HUES64 (cell line): Measurements from ENCODE around the gene PACSIN3.
A peak's percentile ranks its signal among the peaks of the same experiment; 100 is the strongest.

Experiments used
- H3K27ac ChIP-seq: 2 replicates; pipeline ENCODE4 v1.7.0; 2013; ENCODE audit warnings: low read depth, low read length, inconsistent platforms
- H3K27me3 ChIP-seq: 2 replicates; pipeline ENCODE4 v1.6.1; 2013; ENCODE audit warnings: mild to moderate bottlenecking, low read length; ENCODE audit not compliant: insufficient read depth
- H3K36me3 ChIP-seq: 2 replicates; pipeline ENCODE4 v1.6.1; 2013; ENCODE audit warnings: mild to moderate bottlenecking, low read length; ENCODE audit not compliant: insufficient read depth
- H3K4me1 ChIP-seq: 2 replicates; pipeline ENCODE4 v1.6.1; 2013; ENCODE audit warnings: mild to moderate bottlenecking, low read length, moderate library complexity; ENCODE audit not compliant: insufficient read depth
- H3K4me3 ChIP-seq: 2 replicates; pipeline ENCODE4 v1.5.1; 2013; ENCODE audit warnings: mild to moderate bottlenecking, low read length, moderate library complexity
- H3K9ac ChIP-seq: 2 replicates; pipeline ENCODE4 v1.6.1; 2013; ENCODE audit warnings: mild to moderate bottlenecking, low read depth, low read length
- H3K9me3 ChIP-seq: 2 replicates; pipeline ENCODE4 v1.6.1; 2013; ENCODE audit warnings: low read depth, low read length; ENCODE audit not compliant: insufficient read depth
- WGBS: fragments of 150-250, 120-280 bp; methylation state at CpG from one replicate; pipeline ENCODE4 v1.1.7; 2013; ENCODE audit warnings: missing lambda C conversion rate; 5-methylcytosine and 5-hydroxymethylcytosine counted together

The PACSIN3 gene

GRCh38 chr11:47162426-47162825, 23.8 kb downstream of the PACSIN3 start:
- no peaks in the 10 kb centered on the region for H3K9me3 ChIP-seq
- H3K9ac ChIP-seq, result no peak overlapping the region
- WGBS, result 84% methylated on average over 5 of the region's 5 CpGs
- H3K36me3 ChIP-seq, result peaks cover 41% of the 10 kb centered on the region
- no peak overlapping the region for H3K4me3 ChIP-seq
- H3K4me1 ChIP-seq, result no peaks in the 10 kb centered on the region
- no peaks in the 10 kb centered on the region for H3K27me3 ChIP-seq
- no peak overlapping the region for H3K27ac ChIP-seq

GRCh38 chr11:47161890-47162289, 24.3 kb downstream of the PACSIN3 start:
- H3K36me3 ChIP-seq, result peaks cover 36% of the 10 kb centered on the region
- H3K27ac ChIP-seq, result no peak overlapping the region
- no peaks in the 10 kb centered on the region for H3K4me1 ChIP-seq
- no peaks in the 10 kb centered on the region for H3K27me3 ChIP-seq
- H3K9ac ChIP-seq, result no peak overlapping the region
- H3K4me3 ChIP-seq, result no peak overlapping the region
- WGBS, result 88% methylated on average over 9 of the region's 9 CpGs
- H3K9me3 ChIP-seq, result no peaks in the 10 kb centered on the region

- Histone ChIP-seq H3K9me3 (no peaks in the 10 kb centered on the region), H3K27me3 (no peaks in the 10 kb centered on the region), H3K4me3 (no peak overlapping the region), H3K9ac (no peak overlapping the region), H3K4me1 (no peaks in the 10 kb centered on the region), H3K27ac (peak overlapping the region; percentile 37; the same call in 1 of the 2 replicates), H3K36me3 (peaks cover 30% of the 10 kb centered on the region)
- 63% methylated on average over 14 of the region's 14 CpGs for WGBS
These were observed 24.9 kb downstream of the PACSIN3 start for GRCh38 chr11:47161134-47161854.

- Histone ChIP-seq H3K27ac (no peak overlapping the region), H3K4me3 (no peak overlapping the region), H3K4me1 (no peaks in the 10 kb centered on the region), H3K27me3 (no peaks in the 10 kb centered on the region), H3K36me3 (peaks cover 24% of the 10 kb centered on the region), H3K9ac (no peak overlapping the region), H3K9me3 (no peaks in the 10 kb centered on the region)
- 95% methylated on average over 5 of the region's 5 CpGs for WGBS
These were observed 25.5 kb downstream of the PACSIN3 start for GRCh38 chr11:47160753-47161133.

- H3K9me3 ChIP-seq, result no peaks in the 10 kb centered on the region
- WGBS, result 95% methylated on average over 5 of the region's 5 CpGs
- no peaks in the 10 kb centered on the region for H3K36me3 ChIP-seq
- H3K27me3 ChIP-seq, result no peaks in the 10 kb centered on the region
- H3K9ac ChIP-seq, result no peak overlapping the region
- no peak overlapping the region for H3K4me3 ChIP-seq
- no peak overlapping the region for H3K27ac ChIP-seq
- H3K4me1 ChIP-seq, result peaks cover 5% of the 10 kb centered on the region; the same call in 1 of the 2 replicates
These were observed 28.0 kb downstream of the PACSIN3 start for GRCh38 chr11:47158242-47158641.

GRCh38 chr11:47157805-47158204, 28.4 kb downstream of the PACSIN3 start:
- H3K4me3 ChIP-seq, result no peak overlapping the region
- no peak overlapping the region for H3K27ac ChIP-seq
- H3K4me1 ChIP-seq, result peaks cover 6% of the 10 kb centered on the region; the same call in 1 of the 2 replicates
- no peaks in the 10 kb centered on the region for H3K9me3 ChIP-seq
- H3K36me3 ChIP-seq, result no peaks in the 10 kb centered on the region
- WGBS, result 93% methylated on average over 8 of the region's 8 CpGs
- no peaks in the 10 kb centered on the region for H3K27me3 ChIP-seq
- H3K9ac ChIP-seq, result no peak overlapping the region

GRCh38 chr11:47156951-47157350, 29.3 kb downstream of the PACSIN3 start:
- Histone ChIP-seq H3K27me3 (no peaks in the 10 kb centered on the region), H3K4me3 (no peak overlapping the region), H3K36me3 (no peaks in the 10 kb centered on the region), H3K9ac (no peak overlapping the region), H3K9me3 (no peaks in the 10 kb centered on the region), H3K27ac (no peak overlapping the region), H3K4me1 (peaks cover 6% of the 10 kb centered on the region; the same call in 1 of the 2 replicates)
- 95% methylated on average over 20 of the region's 20 CpGs for WGBS

- no peak overlapping the region for H3K27ac ChIP-seq
- H3K9ac ChIP-seq, result no peak overlapping the region
- no peaks in the 10 kb centered on the region for H3K36me3 ChIP-seq
- H3K4me3 ChIP-seq, result no peak overlapping the region
- H3K9me3 ChIP-seq, result no peaks in the 10 kb centered on the region
- WGBS, result 92% methylated on average over 6 of the region's 6 CpGs
- peaks cover 6% of the 10 kb centered on the region; the same call in 1 of the 2 replicates for H3K4me1 ChIP-seq
- no peaks in the 10 kb centered on the region for H3K27me3 ChIP-seq
These were observed 29.9 kb downstream of the PACSIN3 start for GRCh38 chr11:47156333-47156732.

GRCh38 chr11:47155879-47156278, 30.4 kb downstream of the PACSIN3 start:
- no peaks in the 10 kb centered on the region for H3K27me3 ChIP-seq
- H3K27ac ChIP-seq, result no peak overlapping the region
- peaks cover 6% of the 10 kb centered on the region; the same call in 1 of the 2 replicates for H3K4me1 ChIP-seq
- WGBS, result 91% methylated on average over 4 of the region's 4 CpGs
- no peak overlapping the region for H3K4me3 ChIP-seq
- H3K9ac ChIP-seq, result no peak overlapping the region
- no peaks in the 10 kb centered on the region for H3K9me3 ChIP-seq
- no peaks in the 10 kb centered on the region for H3K36me3 ChIP-seq

- Histone ChIP-seq H3K4me3 (no peak overlapping the region), H3K9me3 (no peaks in the 10 kb centered on the region), H3K9ac (no peak overlapping the region), H3K36me3 (no peaks in the 10 kb centered on the region), H3K4me1 (peaks cover 6% of the 10 kb centered on the region; the same call in 1 of the 2 replicates), H3K27ac (no peak overlapping the region), H3K27me3 (no peaks in the 10 kb centered on the region)
- 90% methylated on average over 18 of the region's 18 CpGs for WGBS
These were observed 31.3 kb downstream of the PACSIN3 start for GRCh38 chr11:47154616-47155570.
